Erythroblast (primary cell): ENCODE results near the gene ZRANB1.

ENCODE experiments used
- GATA1 ChIP-seq: IDR thresholded peaks from 2 replicates; pipeline ENCODE4 v1.6.1; 2011; ENCODE audit warnings: low read depth, mild to moderate bottlenecking, control low read depth, low read length, moderate library complexity
- POLR2A ChIP-seq: IDR thresholded peaks from 2 replicates; pipeline ENCODE4 v1.6.1; 2011; ENCODE audit warnings: mild to moderate bottlenecking, low read length

- TF ChIP-seq POLR2A: no peak
- no peak for TF ChIP-seq GATA1
Observed at GRCh38 chr10:124952123-124952522, 10.2 kb downstream of the ZRANB1 start.
